Measurements from ENCODE around the gene KCNH8.

KCNH8 gene

DNA sequence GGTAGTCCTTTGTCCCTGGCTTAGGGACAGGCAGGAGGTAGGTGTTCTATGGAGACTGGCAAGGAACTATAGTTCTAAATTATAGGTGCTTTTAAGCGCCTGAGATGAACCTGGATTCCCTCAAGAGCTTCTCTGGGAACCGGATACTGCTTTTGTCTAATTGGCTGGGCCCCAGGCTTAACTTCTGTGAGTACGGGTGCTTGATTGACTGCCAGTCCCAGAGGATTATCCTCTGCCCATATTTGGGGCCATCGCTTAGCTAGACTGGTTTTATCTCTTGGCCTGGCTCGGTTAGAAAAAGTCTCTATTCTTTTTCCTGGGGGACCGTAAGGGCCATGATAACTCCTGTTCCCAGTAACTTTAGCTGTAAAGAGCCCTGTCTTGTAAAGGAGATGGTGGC lies 339.1 kb downstream of the KCNH8 start:
- DNase-seq (ENCODE audit: low read depth): no peak

DNA sequence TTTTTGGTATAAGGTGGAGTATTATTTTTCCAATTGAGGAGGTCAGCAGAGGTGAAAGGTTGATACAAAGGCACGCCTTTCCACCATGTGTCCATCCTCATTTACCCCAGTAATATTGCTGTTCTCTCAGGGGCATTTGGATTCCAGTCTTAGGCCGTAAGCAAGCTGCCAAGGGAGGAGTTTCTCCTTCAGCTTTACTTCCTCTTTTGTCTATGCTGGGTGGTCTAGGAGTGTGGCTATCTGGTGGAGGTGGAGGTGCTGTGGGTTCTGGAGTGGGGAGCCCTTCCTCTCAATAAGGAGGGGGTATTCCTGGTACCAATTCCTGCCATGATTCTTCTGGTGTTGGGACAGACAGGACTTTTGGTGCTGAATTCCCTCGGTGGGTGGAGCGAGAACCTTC lies 340.6 kb downstream of the KCNH8 start:
- DNase-seq (ENCODE audit: low read depth): no peak

DNA sequence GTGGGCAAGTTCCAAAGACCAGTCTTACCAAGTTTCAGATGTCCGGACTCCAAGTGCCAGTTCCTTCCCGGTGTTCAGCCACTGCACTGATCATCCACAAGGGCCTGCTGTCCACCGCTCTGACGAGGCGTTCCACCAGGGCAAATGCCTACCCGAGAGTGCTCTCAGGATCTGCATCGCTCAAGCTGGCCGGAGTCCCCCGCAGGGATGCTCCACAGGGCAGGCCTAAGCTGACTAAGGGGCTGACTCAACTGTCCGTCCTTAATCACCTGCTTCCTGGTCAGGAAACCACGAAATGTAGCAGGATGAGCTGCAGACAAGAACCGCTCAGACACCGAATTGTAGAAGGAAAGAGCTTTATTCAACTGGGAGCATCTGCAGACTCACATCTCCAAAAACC lies 341.6 kb downstream of the KCNH8 start:
- DNase-seq (ENCODE audit: low read depth): no peak

GRCh38 chr3:19506171-19506570 lies 357.9 kb downstream of the KCNH8 start:
- DNase-seq (ENCODE audit: low read depth): no peak

DNA sequence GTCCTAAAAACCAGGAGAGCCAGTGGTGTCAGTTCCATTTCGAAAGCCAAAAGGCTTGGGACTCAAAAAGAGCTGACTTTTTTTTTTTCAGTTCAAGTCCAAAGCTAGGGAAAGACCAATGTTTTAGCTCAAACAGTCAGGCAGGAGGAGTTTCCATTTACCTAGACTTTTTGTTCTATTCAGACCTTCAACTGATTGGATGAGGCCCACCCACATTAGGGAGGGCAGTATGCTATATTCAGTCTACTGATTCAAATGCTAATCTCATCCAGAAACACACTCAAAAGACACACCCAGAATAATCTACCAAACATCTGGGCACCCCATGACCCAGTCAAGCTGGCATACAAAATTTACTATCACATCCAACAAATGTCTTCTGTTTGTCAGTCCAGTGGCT lies 374.0 kb downstream of the KCNH8 start:
- no peak for DNase-seq (ENCODE audit: low read depth)

DNA sequence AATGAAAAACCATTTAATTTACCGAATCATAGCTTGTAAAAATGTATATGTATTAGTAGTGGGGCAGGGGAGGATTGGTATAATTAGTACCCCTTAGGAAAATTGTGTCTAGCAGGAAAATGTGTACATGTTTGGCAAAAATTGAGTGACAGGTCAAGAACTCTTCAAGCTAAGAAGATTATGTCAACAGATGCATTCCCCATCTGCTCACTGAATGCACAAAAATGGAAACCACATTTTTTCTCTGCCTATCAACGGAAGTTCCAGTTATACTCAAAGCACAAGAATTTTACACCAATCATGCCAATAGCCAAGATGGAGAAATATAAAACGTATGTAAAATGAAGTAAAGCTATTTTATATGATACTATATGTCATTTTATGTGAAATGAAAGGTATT lies 377.8 kb downstream of the KCNH8 start:
- no peak for DNase-seq (ENCODE audit: low read depth)

DNA sequence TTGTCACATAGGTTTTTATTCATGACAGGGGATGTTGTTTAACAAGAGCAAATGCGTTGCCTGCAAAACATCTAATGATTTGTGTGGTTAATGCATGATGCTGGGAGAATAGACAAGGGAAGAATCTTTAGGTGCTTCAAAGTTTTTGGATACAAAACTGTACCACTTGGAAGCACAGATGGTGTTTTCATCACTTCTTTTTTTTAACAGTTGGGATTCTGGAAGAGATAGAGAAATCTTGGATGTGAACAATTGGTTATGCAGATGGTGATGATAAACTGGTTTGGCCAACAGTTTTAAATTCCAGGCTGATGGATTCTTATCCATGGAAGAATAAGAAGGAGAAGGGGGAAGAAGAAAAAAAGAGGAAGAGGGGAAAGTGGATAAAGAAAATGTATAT lies 379.4 kb downstream of the KCNH8 start:
- no peak for DNase-seq (ENCODE audit: low read depth)

DNA sequence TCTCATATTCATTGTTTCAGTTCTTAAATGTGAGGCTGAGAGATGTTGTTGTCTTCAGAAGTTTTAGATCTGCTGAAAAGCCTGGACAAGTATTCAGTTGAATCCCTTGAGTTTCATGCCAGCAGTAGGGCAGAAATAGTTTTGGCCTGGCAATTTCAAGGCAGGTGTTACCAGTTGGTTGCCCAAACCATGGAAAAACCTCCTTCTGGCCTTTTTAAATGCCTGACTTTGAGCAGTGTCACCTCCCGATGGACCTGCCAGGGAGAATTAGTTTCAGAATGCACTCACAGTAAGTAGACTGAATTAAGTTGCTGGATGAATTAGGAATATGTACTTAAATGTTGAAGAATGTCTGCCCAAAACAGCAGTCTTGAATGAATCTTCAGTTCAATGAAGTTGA lies 383.1 kb downstream of the KCNH8 start:
- no peak for DNase-seq (ENCODE audit: low read depth)

DNA sequence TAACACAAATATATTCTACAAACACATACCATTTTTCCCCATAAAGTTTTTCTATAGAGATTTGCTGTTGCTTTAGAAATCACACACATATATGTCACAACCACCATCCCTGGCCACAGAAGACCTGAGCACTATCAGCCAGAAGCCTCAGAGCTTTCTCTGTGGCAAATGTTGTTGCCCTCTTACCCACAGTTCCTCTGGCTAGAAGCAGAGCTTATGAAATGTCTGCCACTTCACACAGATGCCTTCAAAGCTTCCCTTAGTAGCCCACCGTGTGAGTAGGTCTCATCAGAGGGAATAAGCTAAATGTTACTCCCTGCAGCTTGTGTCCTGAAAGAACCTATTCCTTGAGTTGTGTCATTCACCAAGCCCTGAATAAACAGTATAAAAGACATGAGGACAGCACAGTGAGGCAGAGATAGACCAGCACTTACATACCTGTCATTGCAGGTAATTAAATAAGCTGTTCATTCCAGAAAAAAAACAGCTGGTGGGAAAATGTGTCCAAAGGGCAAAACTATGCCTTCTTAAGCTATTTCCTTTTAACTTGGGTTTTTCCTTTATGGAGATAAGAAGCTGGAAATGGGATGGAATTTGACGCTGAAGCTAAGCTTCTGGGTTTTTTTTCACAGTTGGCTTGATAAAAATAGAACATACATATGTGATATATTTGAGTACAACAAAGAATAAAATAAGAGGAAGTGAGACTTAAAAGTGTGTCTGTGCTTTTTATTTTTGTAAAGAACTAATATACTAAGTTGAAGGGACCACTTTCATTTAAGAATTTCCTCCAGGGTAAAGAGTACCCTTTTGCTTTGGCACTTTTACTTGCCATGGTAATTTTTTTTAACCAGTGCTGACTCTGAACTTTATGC lies 391.4 kb downstream of the KCNH8 start:
- DNase-seq (ENCODE audit: low read depth): no peak

DNA sequence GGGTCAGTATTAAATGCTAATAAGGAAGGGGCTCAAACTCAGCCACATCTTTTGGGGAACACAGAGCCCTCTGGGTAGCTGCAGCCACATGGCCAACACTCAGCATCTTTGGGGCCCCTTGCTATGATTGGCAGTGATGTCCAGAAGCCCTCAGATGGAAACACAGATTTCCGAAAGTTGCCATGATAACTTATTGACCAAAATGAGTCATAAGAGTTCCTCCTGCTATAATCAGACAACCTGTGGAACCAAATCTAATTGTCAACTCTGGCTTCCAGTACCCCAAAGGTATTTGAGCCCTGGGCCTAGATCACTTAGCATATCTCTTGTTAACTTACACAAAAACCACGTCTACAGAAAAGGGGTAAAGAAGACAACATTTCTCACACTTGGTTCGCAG lies 392.2 kb downstream of the KCNH8 start:
- no peak for DNase-seq (ENCODE audit: low read depth)

- DNase-seq (ENCODE audit: low read depth): no peak
Observed at GRCh38 chr3:19541284-19541683, 393.0 kb downstream of the KCNH8 start.

DNA sequence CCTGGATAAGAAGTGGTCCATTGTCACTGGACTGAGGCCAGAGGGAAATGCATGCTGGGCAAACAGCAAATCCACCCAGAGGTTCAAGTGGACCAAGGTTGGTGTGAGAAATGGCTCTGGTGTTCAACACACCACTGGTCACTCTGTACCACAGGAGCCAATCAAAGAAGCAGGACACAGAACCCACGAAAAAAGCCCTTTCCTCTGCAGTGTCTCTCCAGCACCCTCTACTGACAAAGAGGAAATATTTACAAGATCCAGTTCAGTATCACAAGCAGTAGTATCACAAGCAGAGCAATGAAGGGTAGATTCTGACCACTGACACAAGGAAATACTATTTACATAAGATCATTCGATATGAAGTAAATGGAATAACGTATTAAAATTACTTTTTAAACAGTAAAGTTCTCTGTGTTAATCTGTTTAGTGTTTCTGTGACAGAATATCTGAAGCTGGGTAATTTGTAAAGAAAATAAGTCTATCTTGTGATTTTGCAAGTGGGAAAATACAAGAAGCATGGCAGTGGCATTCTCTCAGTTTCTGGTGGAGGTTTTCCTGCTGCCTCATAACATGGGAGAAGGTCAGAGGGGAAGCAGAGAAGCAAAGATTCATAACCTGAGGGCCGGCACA lies 395.0 kb downstream of the KCNH8 start:
- no peak for DNase-seq (ENCODE audit: low read depth)

- DNase-seq (ENCODE audit: low read depth): no peak
Observed at GRCh38 chr3:19547665-19548464, 399.6 kb downstream of the KCNH8 start.

DNA sequence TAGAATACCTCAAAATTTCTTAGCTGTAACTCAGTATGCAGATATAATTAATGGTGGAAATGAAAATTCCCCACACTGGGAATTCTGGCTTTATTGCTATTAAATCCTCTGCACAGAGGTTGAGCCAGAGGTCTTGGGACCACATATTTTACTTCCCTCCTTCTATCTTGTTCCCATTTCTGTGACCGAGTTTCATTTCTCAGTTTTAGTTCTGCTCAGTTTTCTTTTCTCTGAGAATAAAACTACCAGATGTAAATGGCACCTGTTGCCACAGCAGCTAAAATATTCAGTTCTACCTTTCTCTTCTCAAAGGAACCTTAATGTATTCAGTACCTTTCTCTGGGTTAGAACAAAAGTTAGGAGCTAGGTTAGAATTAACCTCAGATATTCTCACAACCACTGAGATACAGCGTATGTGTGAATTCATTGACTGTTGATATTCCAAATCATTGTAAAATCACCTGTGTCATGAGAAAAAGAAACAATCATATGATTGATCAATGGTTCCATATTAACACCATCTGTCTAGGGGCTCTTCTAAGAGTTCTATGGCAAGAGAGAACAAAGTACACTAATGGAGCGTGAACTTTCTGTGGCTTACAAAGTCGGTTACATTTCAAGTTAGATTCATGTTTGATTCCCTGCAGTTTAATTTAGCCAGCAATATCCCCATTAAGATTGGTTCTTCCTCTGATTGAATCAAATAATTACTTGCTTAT lies 411.6 kb downstream of the KCNH8 start:
- DNase-seq (ENCODE audit: low read depth): no peak

- DNase-seq (ENCODE audit: low read depth): no peak
Observed at GRCh38 chr3:19573644-19574043, 425.3 kb downstream of the KCNH8 start.

DNA sequence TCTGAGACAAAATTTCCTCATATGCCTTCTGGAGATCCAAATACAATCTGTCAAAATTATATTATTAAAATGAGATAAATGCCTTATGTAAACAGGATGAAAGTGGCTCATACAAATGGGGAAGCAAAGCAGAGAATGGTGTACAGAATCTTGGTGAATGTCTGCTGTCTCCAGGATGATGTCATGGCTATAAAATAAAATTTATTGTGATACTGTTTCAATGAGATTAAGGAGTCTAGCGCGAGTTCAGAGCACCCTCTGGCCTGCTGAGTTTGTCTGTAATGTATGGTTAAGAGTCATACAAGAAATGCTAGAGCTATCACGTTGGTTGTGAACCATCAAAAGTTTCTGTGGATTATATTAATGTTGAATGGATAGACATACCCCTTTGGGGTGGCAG lies 426.0 kb downstream of the KCNH8 start:
- DNase-seq (ENCODE audit: low read depth): no peak

GRCh38 chr3:19576343-19576742 lies 428.0 kb downstream of the KCNH8 start:
- no peak for DNase-seq (ENCODE audit: low read depth)

All from stimulated activated CD8-positive, alpha-beta memory T cell treated with anti-CD3 and anti-CD28 coated beads, Interleukin-4, amount 100 ng/mL, for 24 hours (primary cell).